Hepatocyte (in vitro differentiated cells): ENCODE results near the gene TAS2R39.

Experiments
- CTCF ChIP-seq: fragments of 200-600 bp; sonication (generic); IDR thresholded peaks from 2 replicates; pipeline ENCODE4 v1.5.1; 2016; ENCODE audit warnings: antibody characterized with exemption, mild to moderate bottlenecking; ENCODE audit not compliant: poor library complexity
- EZH2 ChIP-seq: fragments of 200-600 bp; sonication (generic); IDR thresholded peaks from 2 replicates; pipeline ENCODE4 v1.6.1; 2016; ENCODE audit warnings: antibody characterized with exemption, mild to moderate bottlenecking, borderline replicate concordance

DNA sequence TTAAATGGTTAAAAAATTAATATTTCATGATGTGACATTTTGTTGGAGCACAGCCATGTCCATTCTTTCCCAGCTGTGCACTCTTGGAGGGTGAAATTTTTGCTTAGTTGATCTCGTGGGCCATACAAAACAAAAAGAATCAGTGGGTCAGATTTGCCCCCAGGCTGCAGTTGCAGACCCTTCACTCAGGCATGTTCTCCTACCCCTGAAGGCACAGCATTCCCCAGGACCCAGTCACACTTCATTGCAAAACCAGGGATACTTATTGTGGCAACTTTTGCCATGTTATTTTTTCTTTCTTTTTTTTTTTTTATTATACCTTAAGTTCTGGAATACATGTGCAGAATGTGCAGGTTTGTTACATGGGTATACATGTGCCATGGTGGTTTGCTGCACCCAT, 44.6 kb downstream of the TAS2R39 start:
- TF ChIP-seq EZH2 (no peak), CTCF (no peak)
